ENCODE measurements around the gene C1RL. TPM values are rescaled to one million over a fixed set of nuclear protein-coding genes. Genes with fewer than 3 reads are reported as not detected.

Gene C1RL
- total RNA-seq, 1 donor from 2014 or later, result 122 TPM

GRCh38 chr12:7137908-7138307 is 28.9 kb upstream of the C1RL start:
- DNase-seq (ENCODE audit: extremely low spot score in 2 of 2), result no peak
- Histone ChIP-seq H3K9me3 (no peaks in the 10 kb centered on the region), H3K4me3 (no peak overlapping the region), H3K4me1 (no peaks in the 10 kb centered on the region), H3K27me3 (no peaks in the 10 kb centered on the region), H3K27ac (no peak overlapping the region), H3K36me3 (peaks cover 0 to 7% of the 10 kb centered on the region in 2 donors)
- TF ChIP-seq POLR2A (IDR thresholded peaks at IDR 0.05), result no peak
- TF ChIP-seq POLR2AphosphoS5 (IDR thresholded peaks at IDR 0.05; ENCODE audit: insufficient read depth in 1 of 2, low read depth in 1 of 2), result no peak
- TF ChIP-seq CTCF (IDR thresholded peaks at IDR 0.05), result no peak
- intact Hi-C loops (cut with DNase I), result no loop called here

GRCh38 chr12:7136676-7137075 is 27.7 kb upstream of the C1RL start:
- intact Hi-C loops (cut with DNase I), result no loop called here
- Histone ChIP-seq H3K27ac (no peak overlapping the region), H3K4me3 (no peak overlapping the region)

GRCh38 chr12:7136071-7136470 is 27.1 kb upstream of the C1RL start:
- Histone ChIP-seq H3K9me3 (no peaks in the 10 kb centered on the region), H3K4me1 (peaks cover 4% of the 10 kb centered on the region), H3K4me3 (no peak overlapping the region), H3K27ac (no peak overlapping the region), H3K36me3 (peaks cover 0 to 6% of the 10 kb centered on the region in 2 donors), H3K27me3 (no peaks in the 10 kb centered on the region)
- no peak for TF ChIP-seq POLR2AphosphoS5 (IDR thresholded peaks at IDR 0.05; ENCODE audit: insufficient read depth in 1 of 2, low read depth in 1 of 2)
- DNase-seq (ENCODE audit: extremely low spot score in 2 of 2), result no peak
- intact Hi-C loops (cut with DNase I), result no loop called here

More at GRCh38 chr12:7136676-7137075, 27.7 kb upstream of the C1RL start:
- Histone ChIP-seq H3K36me3 (peaks cover 0 to 6% of the 10 kb centered on the region in 2 donors), H3K9me3 (no peaks in the 10 kb centered on the region), H3K4me1 (no peaks in the 10 kb centered on the region), H3K27me3 (no peaks in the 10 kb centered on the region)
- TF ChIP-seq POLR2A (IDR thresholded peaks at IDR 0.05) (no peak), POLR2AphosphoS5 (IDR thresholded peaks at IDR 0.05; ENCODE audit: insufficient read depth in 1 of 2, low read depth in 1 of 2) (no peak), CTCF (IDR thresholded peaks at IDR 0.05) (no peak)
- DNase-seq (ENCODE audit: extremely low spot score in 2 of 2), result no peak

- H3K36me3 ChIP-seq, result peaks cover 0 to 6% of the 10 kb centered on the region in 2 donors
- H3K4me3 ChIP-seq, result no peak overlapping the region
Observed at GRCh38 chr12:7134396-7135166, 25.6 kb upstream of the C1RL start.

GRCh38 chr12:7131502-7131866 is 22.5 kb upstream of the C1RL start:
- H3K4me1 ChIP-seq, result peaks cover 26% of the 10 kb centered on the region
- H3K27me3 ChIP-seq, result no peaks in the 10 kb centered on the region
- H3K9me3 ChIP-seq, result no peaks in the 10 kb centered on the region
- no peak for DNase-seq (ENCODE audit: extremely low spot score in 2 of 2)
- H3K36me3 ChIP-seq, result peaks cover 0 to 6% of the 10 kb centered on the region in 2 donors
- intact Hi-C loops (cut with DNase I), result no loop called here
- peak overlapping the region; percentile 87 for H3K27ac ChIP-seq
- peak overlapping the region; percentile 64 to 65 for H3K4me3 ChIP-seq
- TF ChIP-seq POLR2A (IDR thresholded peaks at IDR 0.05) (no peak), CTCF (IDR thresholded peaks at IDR 0.05) (no peak), POLR2AphosphoS5 (IDR thresholded peaks at IDR 0.05; ENCODE audit: insufficient read depth in 1 of 2, low read depth in 1 of 2) (no peak)

More at GRCh38 chr12:7134396-7135166, 25.6 kb upstream of the C1RL start:
- Histone ChIP-seq H3K9me3 (no peaks in the 10 kb centered on the region), H3K27ac (no peak overlapping the region), H3K27me3 (no peaks in the 10 kb centered on the region), H3K4me1 (peaks cover 15% of the 10 kb centered on the region)
- no peak for DNase-seq (ENCODE audit: extremely low spot score in 2 of 2)
- TF ChIP-seq POLR2A (IDR thresholded peaks at IDR 0.05), result no peak
- TF ChIP-seq POLR2AphosphoS5 (IDR thresholded peaks at IDR 0.05; ENCODE audit: insufficient read depth in 1 of 2, low read depth in 1 of 2), result no peak
- no peak for TF ChIP-seq CTCF (IDR thresholded peaks at IDR 0.05)
- intact Hi-C loops (cut with DNase I), result no loop called here

Measured in vagina (tissue), 2 donors.